HepG2 (cell line): ENCODE results near the gene IL1B. TPM values are rescaled to one million over a fixed set of nuclear protein-coding genes. Genes with fewer than 3 reads are reported as not detected.

Experiments
- CEBPB ChIP-seq: IDR thresholded peaks from 2 replicates; pipeline ENCODE4 v1.6.1; 2011; ENCODE audit warnings: low read depth, low read length, improper control_type of control experiment, borderline replicate concordance
- KMT2A ChIP-seq: sonication (generic); formaldehyde crosslinking; IDR thresholded peaks from 2 replicates; pipeline ENCODE4 v1.4.0; 2020; ENCODE audit warnings: missing genetic modification reagents
- MEIS1 ChIP-seq: sonication (generic); formaldehyde crosslinking; IDR thresholded peaks from 2 replicates; pipeline ENCODE4 v1.9.0; 2021; ENCODE audit warnings: mild to moderate bottlenecking, missing genetic modification reagents, moderate library complexity, borderline replicate concordance
- MIER3 ChIP-seq: IDR thresholded peaks from 2 replicates; pipeline ENCODE4 v1.6.1; 2016; ENCODE audit warnings: missing compliant biosample characterization, borderline replicate concordance
- NPAS2 ChIP-seq: sonication (generic); formaldehyde crosslinking; IDR thresholded peaks from 2 replicates; pipeline ENCODE4 v1.8.0; 2022; ENCODE audit warnings: mild to moderate bottlenecking, missing genetic modification reagents, borderline replicate concordance
- RXRA ChIP-seq: sonication (generic); formaldehyde crosslinking; IDR thresholded peaks from 2 replicates; pipeline ENCODE4 v1.5.1; 2020; ENCODE audit warnings: missing genetic modification reagents
- SMARCC2 ChIP-seq: fragments of 450-650 bp; IDR thresholded peaks from 2 replicates; pipeline ENCODE4 v1.6.1; 2017; ENCODE audit warnings: antibody characterized with exemption, mild to moderate bottlenecking
- SPEN ChIP-seq: sonication (generic); formaldehyde crosslinking; IDR thresholded peaks from 2 replicates; pipeline ENCODE4 v1.5.1; 2020; ENCODE audit warnings: low read depth, mild to moderate bottlenecking, missing genetic modification reagents
- TBL1XR1 ChIP-seq: fragments of 150-350 bp; IDR thresholded peaks from 2 replicates; pipeline ENCODE4 v1.6.1; 2014; ENCODE audit warnings: borderline replicate concordance, low read length; ENCODE audit not compliant: partially characterized antibody
- THAP11 ChIP-seq: IDR thresholded peaks from 2 replicates; pipeline ENCODE4 v1.6.1; 2016; ENCODE audit warnings: missing biosample characterization, missing genetic modification reagents
- ZBTB1 ChIP-seq: sonication (generic); formaldehyde crosslinking; IDR thresholded peaks from 2 replicates; pipeline ENCODE4 v1.4.0; 2020; ENCODE audit warnings: missing genetic modification reagents, borderline replicate concordance
- ZKSCAN8 ChIP-seq: IDR thresholded peaks from 2 replicates; pipeline ENCODE4 v1.6.1; 2016; ENCODE audit warnings: borderline replicate concordance, missing genetic modification reagents, missing compliant biosample characterization
- ZNF180 ChIP-seq: sonication (generic); formaldehyde crosslinking; IDR thresholded peaks from 2 replicates; pipeline ENCODE4 v1.4.0; 2020; ENCODE audit warnings: low read depth, missing genetic modification reagents, borderline replicate concordance
- ZNF615 ChIP-seq: sonication (generic); formaldehyde crosslinking; IDR thresholded peaks from 2 replicates; pipeline ENCODE4 v1.5.0; 2020; ENCODE audit warnings: mild to moderate bottlenecking, missing genetic modification reagents, borderline replicate concordance
- polyA plus RNA-seq, 8 experiments: library from polyadenylated mRNA; depleted of rRNA in 3 of 8; stranded (reverse) in 7 of 8; unstranded in 1 of 8; fragments of >200 nt; fragmentation: Illumina TruSeq in 4 of 8; extraction: Trizol in 4 of 8; gene quantifications; 2 replicates each; pipeline versions ENCODE4 v1.2.1 to v1.2.3, GENCODE V29; 2011 to 2016; ENCODE audit warnings: low read depth in 4 of 8, missing spikeins in 1 of 8, mixed read lengths in 1 of 8; ENCODE audit not compliant: insufficient read depth in 1 of 8
- total RNA-seq, 5 experiments: library from RNA; depleted of rRNA; stranded (reverse); fragments of >200 nt; fragmentation: Illumina TruSeq; extraction: Trizol; gene quantifications; 2 replicates each; pipeline ENCODE4 v1.2.3, GENCODE V29; 2016; ENCODE audit warnings: low read depth in 1 of 5
- TF ChIP-seq, protein P1 (sequence below): sonication (generic); formaldehyde crosslinking; IDR thresholded peaks from 2 replicates; pipeline ENCODE4 v1.4.0; 2020; ENCODE audit warnings: low read depth, mild to moderate bottlenecking, missing genetic modification reagents
- TF ChIP-seq, protein P2 (sequence below): sonication (generic); formaldehyde crosslinking; IDR thresholded peaks from 2 replicates; pipeline ENCODE4 v1.4.0; 2020; ENCODE audit warnings: mild to moderate bottlenecking, missing genetic modification reagents
- TF ChIP-seq, protein P3 (sequence below): sonication (generic); formaldehyde crosslinking; IDR thresholded peaks from 2 replicates; pipeline ENCODE4 v1.5.0; 2020; ENCODE audit warnings: missing genetic modification reagents, mild to moderate bottlenecking, borderline replicate concordance
- TF ChIP-seq, protein P4 (sequence below): sonication (generic); formaldehyde crosslinking; IDR thresholded peaks from 2 replicates; pipeline ENCODE4 v1.8.1; 2023; ENCODE audit warnings: missing genetic modification reagents, mild to moderate bottlenecking, borderline replicate concordance

The IL1B gene
- total and polyA plus RNA-seq, 2 of the 13 experiments (the other 11 are each of a cell fraction or from before 2014, with no cell fraction given): 0.18 TPM; not detected in 1

DNA sequence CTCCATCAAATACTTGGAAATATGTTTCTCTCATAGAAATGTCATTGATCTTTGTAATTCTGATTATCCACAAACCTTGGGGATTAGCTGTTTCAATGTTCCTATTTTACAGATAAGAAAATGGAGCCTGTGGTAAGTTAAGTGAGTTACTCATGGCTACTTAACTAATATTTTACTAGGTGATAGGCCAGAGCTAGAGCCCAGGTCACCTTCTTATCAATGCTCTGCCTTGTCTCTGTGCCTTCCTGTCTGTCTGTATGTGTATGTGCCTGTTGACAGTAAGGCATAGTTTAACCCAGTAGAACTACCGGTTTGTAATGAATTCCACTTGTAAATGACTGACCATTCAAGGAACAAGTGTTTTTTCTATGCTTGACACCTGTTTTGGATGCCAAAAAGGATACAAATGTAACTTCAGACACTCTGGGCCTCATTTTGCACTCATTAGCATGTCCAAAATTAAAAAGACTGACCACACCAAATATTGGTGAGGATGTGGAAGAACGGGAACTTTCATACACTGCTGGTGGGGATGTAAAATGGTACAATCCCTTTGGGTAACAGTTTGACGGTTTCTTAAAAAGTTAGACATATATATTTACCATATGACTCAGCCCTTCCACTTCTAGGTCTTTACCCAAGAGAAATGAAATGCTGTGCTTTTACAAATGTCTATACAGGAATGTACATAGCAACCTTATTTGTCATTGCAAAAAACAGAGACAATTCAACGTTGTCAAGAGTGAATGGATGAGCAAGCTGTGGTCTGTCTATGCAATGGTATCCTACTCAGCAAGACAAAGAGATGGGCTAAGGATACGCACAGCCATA lies 32.7 kb downstream of the IL1B start (continued):
- TF ChIP-seq ZKSCAN8 (peak; percentile 51), CEBPB (peak; percentile 66; the same call in 1 of the 2 replicates), ZNF615 (peak; percentile 17; the same call in 1 of the 2 replicates), RXRA (CRISPR knock-in tag) (peak; percentile 72; the same call in 1 of the 2 replicates), NPAS2 (CRISPR knock-in tag) (no peak), KMT2A (CRISPR knock-in tag) (no peak), MEIS1 (CRISPR knock-in tag) (peak; percentile 27; the same call in 1 of the 2 replicates), TBL1XR1 (peak; percentile 95), ZNF180 (CRISPR knock-in tag) (no peak), SMARCC2 (peak; percentile 72; the same call in 1 of the 2 replicates), THAP11 (CRISPR knock-in tag) (peak; percentile 59; the same call in 1 of the 2 replicates), SPEN (CRISPR knock-in tag) (peak; percentile 62; the same call in 1 of the 2 replicates), MIER3 (CRISPR knock-in tag) (no peak; the same call in 1 of the 2 replicates), ZBTB1 (no peak)
- TF ChIP-seq, protein P1, sequence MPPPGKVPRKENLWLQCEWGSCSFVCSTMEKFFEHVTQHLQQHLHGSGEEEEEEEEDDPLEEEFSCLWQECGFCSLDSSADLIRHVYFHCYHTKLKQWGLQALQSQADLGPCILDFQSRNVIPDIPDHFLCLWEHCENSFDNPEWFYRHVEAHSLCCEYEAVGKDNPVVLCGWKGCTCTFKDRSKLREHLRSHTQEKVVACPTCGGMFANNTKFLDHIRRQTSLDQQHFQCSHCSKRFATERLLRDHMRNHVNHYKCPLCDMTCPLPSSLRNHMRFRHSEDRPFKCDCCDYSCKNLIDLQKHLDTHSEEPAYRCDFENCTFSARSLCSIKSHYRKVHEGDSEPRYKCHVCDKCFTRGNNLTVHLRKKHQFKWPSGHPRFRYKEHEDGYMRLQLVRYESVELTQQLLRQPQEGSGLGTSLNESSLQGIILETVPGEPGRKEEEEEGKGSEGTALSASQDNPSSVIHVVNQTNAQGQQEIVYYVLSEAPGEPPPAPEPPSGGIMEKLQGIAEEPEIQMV (CRISPR knock-in tag): no peak
- TF ChIP-seq, protein P2, sequence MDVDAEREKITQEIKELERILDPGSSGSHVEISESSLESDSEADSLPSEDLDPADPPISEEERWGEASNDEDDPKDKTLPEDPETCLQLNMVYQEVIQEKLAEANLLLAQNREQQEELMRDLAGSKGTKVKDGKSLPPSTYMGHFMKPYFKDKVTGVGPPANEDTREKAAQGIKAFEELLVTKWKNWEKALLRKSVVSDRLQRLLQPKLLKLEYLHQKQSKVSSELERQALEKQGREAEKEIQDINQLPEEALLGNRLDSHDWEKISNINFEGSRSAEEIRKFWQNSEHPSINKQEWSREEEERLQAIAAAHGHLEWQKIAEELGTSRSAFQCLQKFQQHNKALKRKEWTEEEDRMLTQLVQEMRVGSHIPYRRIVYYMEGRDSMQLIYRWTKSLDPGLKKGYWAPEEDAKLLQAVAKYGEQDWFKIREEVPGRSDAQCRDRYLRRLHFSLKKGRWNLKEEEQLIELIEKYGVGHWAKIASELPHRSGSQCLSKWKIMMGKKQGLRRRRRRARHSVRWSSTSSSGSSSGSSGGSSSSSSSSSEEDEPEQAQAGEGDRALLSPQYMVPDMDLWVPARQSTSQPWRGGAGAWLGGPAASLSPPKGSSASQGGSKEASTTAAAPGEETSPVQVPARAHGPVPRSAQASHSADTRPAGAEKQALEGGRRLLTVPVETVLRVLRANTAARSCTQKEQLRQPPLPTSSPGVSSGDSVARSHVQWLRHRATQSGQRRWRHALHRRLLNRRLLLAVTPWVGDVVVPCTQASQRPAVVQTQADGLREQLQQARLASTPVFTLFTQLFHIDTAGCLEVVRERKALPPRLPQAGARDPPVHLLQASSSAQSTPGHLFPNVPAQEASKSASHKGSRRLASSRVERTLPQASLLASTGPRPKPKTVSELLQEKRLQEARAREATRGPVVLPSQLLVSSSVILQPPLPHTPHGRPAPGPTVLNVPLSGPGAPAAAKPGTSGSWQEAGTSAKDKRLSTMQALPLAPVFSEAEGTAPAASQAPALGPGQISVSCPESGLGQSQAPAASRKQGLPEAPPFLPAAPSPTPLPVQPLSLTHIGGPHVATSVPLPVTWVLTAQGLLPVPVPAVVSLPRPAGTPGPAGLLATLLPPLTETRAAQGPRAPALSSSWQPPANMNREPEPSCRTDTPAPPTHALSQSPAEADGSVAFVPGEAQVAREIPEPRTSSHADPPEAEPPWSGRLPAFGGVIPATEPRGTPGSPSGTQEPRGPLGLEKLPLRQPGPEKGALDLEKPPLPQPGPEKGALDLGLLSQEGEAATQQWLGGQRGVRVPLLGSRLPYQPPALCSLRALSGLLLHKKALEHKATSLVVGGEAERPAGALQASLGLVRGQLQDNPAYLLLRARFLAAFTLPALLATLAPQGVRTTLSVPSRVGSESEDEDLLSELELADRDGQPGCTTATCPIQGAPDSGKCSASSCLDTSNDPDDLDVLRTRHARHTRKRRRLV (CRISPR knock-in tag): 0 out of 2 replicates have a peak, but pooled peaks have one; percentile 65
- TF ChIP-seq, protein P3, sequence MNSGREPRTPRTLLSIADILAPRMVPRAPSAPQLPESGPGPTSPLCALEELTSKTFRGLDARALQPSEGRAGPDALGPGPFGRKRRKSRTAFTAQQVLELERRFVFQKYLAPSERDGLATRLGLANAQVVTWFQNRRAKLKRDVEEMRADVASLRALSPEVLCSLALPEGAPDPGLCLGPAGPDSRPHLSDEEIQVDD (CRISPR knock-in tag): no peak
- TF ChIP-seq, protein P4, sequence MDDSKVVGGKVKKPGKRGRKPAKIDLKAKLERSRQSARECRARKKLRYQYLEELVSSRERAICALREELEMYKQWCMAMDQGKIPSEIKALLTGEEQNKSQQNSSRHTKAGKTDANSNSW (CRISPR knock-in tag): no peak
